Measurements from ENCODE around the gene TRABD.

The TRABD gene

GRCh38 chr22:50224071-50224470 lies 38.4 kb downstream of the TRABD start:
- in situ Hi-C loops (cut with HindIII; ENCODE audit: low pct_ligation_motif_present, low pct_unique_long_range_greater_than_20kb, low sequenced_read_pairs): no loop called here

DNA sequence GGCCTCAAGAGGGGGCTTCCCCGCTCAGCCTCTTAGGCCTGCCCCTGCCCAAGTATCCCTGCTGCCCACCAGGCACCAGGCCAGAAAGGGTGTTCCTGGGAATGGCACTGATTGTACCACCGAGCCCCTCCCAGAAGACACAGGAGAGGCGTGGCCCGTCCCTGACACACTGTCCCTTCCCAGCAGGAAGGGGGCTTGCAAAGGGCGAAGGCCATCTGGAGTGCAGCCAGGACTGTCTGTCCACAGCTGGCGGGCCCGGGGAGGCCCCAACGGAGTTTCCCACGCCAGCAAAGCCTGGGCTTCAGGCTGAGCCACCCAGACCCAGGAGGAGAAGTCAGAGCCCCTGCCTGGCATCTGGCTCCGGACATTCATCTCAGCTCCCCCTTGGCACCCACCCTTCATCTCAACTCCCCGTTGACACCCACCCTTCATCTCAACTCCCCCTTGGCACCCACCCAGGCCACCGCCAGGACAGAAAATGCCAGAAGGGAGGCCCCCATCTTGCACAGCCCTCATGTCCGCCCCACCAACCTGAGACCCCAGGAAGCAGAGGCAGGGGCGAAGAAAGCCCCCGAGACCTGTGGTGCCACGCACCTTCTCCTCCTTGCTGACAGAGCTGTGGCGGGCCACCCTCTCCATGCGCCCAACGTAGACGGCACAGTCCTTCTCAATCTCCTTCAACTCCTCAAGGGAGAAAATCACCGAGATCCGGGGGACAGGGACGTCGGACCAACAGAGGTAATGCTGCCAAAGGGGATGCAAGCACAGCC lies 39.7 kb downstream of the TRABD start:
- in situ Hi-C loops (cut with HindIII; ENCODE audit: low pct_ligation_motif_present, low pct_unique_long_range_greater_than_20kb, low sequenced_read_pairs): no loop called here
- DNase-seq: no peak

More at GRCh38 chr22:50224071-50224470, 38.4 kb downstream of the TRABD start:
- DNase-seq: no peak

- no peak for DNase-seq
- in situ Hi-C loops (cut with HindIII; ENCODE audit: low pct_ligation_motif_present, low pct_unique_long_range_greater_than_20kb, low sequenced_read_pairs): no loop called here
These were observed 40.6 kb downstream of the TRABD start for GRCh38 chr22:50226063-50226874.

DNA sequence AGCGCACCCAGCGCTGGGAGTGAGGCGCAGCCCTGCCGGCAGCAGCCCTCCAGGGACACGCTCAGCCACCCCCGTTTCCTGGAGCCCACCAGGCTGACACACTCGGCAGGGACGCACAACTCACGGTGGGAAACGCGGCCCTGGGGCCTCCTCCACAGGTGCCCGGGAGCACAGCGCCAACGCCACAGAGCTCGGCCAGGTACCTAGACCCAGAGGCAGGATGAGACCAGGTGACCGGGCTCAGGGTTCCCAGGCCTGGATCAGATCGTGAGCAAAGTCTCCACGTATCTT lies 41.1 kb downstream of the TRABD start:
- in situ Hi-C loops (cut with HindIII; ENCODE audit: low pct_ligation_motif_present, low pct_unique_long_range_greater_than_20kb, low sequenced_read_pairs): no loop called here
- no peak for DNase-seq

DNA sequence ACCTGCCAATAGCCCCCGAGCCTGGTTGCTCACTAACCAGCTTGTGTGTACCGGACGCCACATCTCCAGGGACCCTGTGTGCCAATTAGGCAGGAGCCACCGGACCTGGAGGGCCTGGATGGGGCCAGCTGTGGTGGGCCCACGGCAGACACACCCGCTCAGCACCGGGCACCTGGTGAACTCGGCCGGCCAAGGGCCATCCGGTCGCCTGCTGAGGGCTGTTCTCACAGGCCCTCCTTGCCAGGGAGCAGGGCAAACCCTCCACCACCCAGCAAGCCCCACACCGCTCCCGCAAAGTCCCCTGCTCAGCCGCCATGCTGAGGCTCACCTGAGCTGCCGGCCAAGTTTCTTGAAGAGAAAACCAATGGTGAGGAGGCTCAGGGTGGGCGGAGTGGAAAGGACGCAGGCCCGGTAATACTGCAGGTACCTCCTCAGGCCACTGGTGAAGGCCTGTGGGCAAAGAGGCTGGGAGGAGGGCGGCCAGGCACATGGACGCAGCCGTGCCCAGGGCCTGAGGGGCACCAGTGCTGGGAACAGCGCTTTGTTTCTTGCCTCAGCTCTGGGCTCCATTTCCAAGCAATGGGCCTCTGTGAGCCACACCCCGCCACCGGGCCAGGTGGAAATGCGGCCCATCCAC lies 42.0 kb downstream of the TRABD start:
- DNase-seq: no peak
- in situ Hi-C loops (cut with HindIII; ENCODE audit: low pct_ligation_motif_present, low pct_unique_long_range_greater_than_20kb, low sequenced_read_pairs): no loop called here

DNA sequence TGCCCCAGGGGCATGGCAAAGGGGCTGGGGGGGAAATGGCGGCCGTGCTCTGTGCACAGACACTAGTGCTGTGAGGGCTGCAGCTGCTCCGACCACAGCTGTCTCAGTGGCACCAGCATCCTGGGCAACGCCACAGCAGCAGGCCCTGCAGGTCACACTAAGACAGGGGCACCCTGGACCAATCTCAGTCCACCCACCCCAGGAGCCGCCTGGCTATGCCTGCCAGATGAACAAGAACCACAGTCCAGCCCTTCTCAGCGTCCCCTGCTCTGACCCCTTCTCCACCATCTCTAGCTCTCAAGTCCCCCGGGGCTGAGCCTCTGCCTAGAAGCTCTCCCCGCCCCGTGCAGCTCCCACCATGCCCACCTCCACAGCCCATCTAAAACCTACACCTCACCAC lies 42.7 kb downstream of the TRABD start:
- no peak for DNase-seq
- in situ Hi-C loops (cut with HindIII; ENCODE audit: low pct_ligation_motif_present, low pct_unique_long_range_greater_than_20kb, low sequenced_read_pairs): no loop called here

- in situ Hi-C loops (cut with HindIII; ENCODE audit: low pct_ligation_motif_present, low pct_unique_long_range_greater_than_20kb, low sequenced_read_pairs): no loop called here
These were observed 43.7 kb downstream of the TRABD start for GRCh38 chr22:50229370-50229769.

GRCh38 chr22:50232481-50233151 lies 46.9 kb downstream of the TRABD start:
- no peak for DNase-seq
- in situ Hi-C loops (cut with HindIII; ENCODE audit: low pct_ligation_motif_present, low pct_unique_long_range_greater_than_20kb, low sequenced_read_pairs): no loop called here

More at GRCh38 chr22:50229370-50229769, 43.7 kb downstream of the TRABD start:
- DNase-seq: no peak

DNA sequence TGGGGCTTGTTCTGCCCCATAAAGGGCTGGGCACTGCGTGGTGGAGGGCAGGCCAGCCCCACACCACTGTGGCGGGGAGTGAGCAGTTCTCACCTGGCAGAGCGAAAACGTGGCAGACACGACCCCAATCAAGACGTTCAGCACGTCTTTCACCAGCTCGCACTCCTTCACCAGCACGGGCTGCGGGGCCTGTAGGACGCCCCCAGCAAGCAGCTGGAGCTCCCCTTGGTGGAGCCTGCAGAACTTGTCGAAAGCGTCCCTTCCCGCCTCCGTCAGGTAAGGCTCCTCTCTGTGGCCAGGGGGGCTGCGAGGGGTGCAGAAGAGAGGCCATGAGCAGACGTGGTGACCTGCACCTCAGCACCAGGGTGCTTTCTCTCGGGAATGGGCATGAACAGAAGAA lies 47.5 kb downstream of the TRABD start:
- in situ Hi-C loops (cut with HindIII; ENCODE audit: low pct_ligation_motif_present, low pct_unique_long_range_greater_than_20kb, low sequenced_read_pairs): no loop called here
- no peak for DNase-seq

DNA sequence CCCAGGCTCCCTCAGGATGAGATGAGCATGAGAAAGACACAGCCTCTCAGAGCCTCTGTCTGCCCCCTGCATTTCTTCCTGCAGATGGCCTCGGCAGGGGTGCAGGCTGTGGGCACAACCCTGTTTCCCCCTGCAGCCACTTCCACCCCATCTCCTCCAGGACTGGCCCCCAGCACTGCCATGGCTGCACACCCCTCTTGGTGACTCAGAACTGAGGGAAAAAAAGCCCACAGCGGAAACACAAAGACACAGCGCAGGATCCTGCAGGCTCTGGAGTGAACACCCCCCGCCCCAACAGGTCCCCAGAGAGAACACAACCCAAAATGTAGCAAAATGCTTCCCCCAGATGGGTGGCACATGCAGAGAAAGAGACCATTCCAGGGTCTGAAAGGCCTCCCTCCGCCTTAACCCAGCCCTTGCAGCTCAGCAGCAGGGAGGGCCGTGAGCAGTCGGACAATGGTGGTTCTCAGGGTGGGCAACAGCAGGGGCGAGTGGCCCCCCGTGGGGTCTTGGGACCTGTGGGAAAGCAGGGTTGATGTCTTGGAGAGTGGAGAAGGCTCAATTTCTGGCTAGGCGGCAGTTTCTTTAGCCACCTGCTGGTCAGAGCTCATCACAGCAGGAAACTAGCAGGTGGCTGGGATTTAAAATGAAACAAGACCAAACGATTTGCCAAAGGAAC lies 51.2 kb downstream of the TRABD start:
- in situ Hi-C loops (cut with HindIII; ENCODE audit: low pct_ligation_motif_present, low pct_unique_long_range_greater_than_20kb, low sequenced_read_pairs): no loop called here
- peak; percentile 25 for DNase-seq

DNA sequence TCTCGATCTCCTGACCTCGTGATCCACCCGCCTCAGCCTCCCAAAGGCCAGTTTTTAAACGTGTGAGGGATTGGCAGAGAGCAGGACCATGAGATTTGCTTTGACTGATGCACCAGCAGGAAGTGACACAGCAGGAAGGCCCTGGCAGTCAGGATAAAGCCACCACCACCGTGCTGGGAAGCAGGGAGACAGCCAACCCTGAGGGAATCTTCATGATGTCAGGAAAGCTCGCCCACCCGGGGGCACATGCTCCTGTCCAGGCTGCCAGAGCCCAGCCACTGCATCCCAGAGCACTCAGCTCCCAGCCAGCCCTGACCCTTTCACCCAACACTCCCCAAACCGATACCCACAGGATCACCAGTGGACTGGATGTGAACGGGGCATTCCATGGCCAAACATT lies 53.0 kb downstream of the TRABD start:
- DNase-seq: no peak
- in situ Hi-C loops (cut with HindIII; ENCODE audit: low pct_ligation_motif_present, low pct_unique_long_range_greater_than_20kb, low sequenced_read_pairs): no loop called here

DNA sequence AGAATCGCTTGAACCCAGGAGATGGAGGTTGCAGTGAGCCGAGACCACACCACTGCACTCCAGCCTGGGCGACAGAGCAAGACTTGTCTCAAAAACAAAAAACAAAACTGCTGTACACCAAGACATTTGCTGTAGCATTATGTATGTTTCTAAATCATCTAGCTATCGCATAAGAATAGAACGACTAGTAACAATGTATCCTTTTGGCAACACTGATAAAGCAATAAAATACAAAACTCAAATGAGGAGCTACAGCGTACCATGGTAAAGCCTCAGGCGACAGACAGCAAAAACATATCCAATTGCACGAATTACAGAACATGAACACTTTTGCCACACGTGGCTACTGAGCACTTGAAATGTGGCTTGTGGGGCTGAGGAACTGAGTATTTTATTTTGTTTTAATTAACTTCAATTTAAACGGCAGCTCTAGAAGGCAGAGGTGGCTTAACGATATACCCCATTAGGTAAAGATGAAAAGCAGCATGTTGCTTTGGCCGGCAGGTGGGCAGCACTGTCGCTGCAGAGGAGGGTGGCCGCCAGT lies 56.8 kb downstream of the TRABD start:
- DNase-seq: no peak
- in situ Hi-C loops (cut with HindIII; ENCODE audit: low pct_ligation_motif_present, low pct_unique_long_range_greater_than_20kb, low sequenced_read_pairs): no loop called here

- in situ Hi-C loops (cut with HindIII; ENCODE audit: low pct_ligation_motif_present, low pct_unique_long_range_greater_than_20kb, low sequenced_read_pairs): no loop called here
- no peak for DNase-seq
These were observed 58.1 kb downstream of the TRABD start for GRCh38 chr22:50243685-50244419.

DNA sequence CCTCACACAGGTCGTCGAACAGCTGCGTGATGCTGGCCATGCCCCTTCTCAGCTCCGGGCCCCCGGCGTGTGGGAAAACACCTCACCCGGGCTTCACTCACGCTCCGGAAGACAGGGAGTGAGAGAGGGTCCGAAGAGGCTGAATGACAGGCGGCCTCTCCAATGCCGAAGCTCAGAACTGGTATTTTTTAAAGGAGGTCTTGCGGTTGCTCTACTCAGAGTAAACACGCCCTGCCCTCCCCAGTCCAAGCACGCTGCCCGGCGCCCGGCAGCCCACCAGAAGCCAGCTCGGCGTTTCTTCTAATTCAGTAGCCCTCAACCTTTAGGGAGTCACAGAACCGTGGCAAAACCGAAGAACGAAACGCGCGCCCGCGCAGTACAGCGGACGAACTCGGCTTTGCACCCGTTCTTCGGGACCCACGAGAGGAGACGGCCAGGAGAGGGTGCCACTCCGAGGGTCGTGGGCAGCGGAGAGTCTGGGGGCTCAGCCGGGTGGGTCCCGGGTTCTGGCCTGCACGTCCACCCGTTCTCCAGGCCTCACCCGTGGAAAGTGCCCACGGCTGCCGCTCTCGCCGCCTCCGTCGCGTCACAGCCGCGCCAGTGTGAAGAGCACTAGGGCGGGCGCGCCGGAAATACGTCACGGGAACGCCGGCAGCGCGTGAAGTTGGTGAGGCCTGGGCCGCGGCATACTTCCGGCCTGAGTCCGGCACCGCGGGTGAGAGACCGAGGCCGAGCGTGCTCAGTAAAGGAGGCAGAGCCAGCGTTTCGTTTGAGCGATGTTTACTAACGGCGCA lies 58.9 kb downstream of the TRABD start, which contains the start of gene TUBGCP6:
Gene TUBGCP6 (minus strand): TSS at position 604 of the 794 bp plus-strand sequence. CDS start 564 bp downstream, at position 40.
- peak; percentile 92 for DNase-seq
- in situ Hi-C loops (cut with HindIII; ENCODE audit: low pct_ligation_motif_present, low pct_unique_long_range_greater_than_20kb, low sequenced_read_pairs): no loop called here

- in situ Hi-C loops (cut with HindIII; ENCODE audit: low pct_ligation_motif_present, low pct_unique_long_range_greater_than_20kb, low sequenced_read_pairs): no loop called here
- no peak for DNase-seq
These were observed 59.7 kb downstream of the TRABD start for GRCh38 chr22:50245214-50246072.

Data from ACHN (cell line).